ENCODE results near the gene STX12. TPM values are rescaled to one million over a fixed set of nuclear protein-coding genes. Genes with fewer than 3 reads are reported as not detected.
A peak's percentile ranks its signal among the peaks of the same experiment; 100 is the strongest.

STX12 gene
- total RNA-seq, 1 experiment from 2014 or later, result 19.6 TPM

GRCh38 chr1:27779122-27779521 is 6.1 kb downstream of the STX12 start:
- Mint-ChIP-seq H3K4me3 (ENCODE audit: unreplicated experiment) (no peak overlapping the region), H3K4me1 (ENCODE audit: low read depth, unreplicated experiment) (no peaks in the 10 kb centered on the region), H3K27ac (ENCODE audit: unreplicated experiment) (no peak overlapping the region), H3K27me3 (ENCODE audit: insufficient read depth, unreplicated experiment) (no peaks in the 10 kb centered on the region), H3K36me3 (ENCODE audit: insufficient read depth, unreplicated experiment) (no peaks in the 10 kb centered on the region), H3K9me3 (ENCODE audit: unreplicated experiment) (no peaks in the 10 kb centered on the region)
- BruUV-seq (replicated peaks), result no TSS peak
- H3K4me3 ChIP-seq (ENCODE audit: low read depth, low read length), result no peak overlapping the region
- CTCF ChIA-PET, result no interaction called here
- POLR2A ChIA-PET, result no interaction called here
- no peaks in the 10 kb centered on the region for H3K36me3 ChIP-seq (ENCODE audit: control insufficient read depth, insufficient read depth, low read length)
- no peaks in the 10 kb centered on the region for H3K9me3 ChIP-seq
- intact Hi-C loops (cut with micrococcal nuclease; ENCODE audit: unreplicated experiment), result no loop called here
- no peaks in the 10 kb centered on the region for H3K27me3 ChIP-seq (replicated peaks; ENCODE audit: control insufficient read depth, insufficient read depth, low read length)
- no peak for DNase-seq
- no peak for TF ChIP-seq CTCF (IDR thresholded peaks at IDR 0.05; ENCODE audit: insufficient read depth in 1 of 2, low read depth in 1 of 2, low read length in 1 of 2, severe bottlenecking in 1 of 2, unreplicated experiment in 1 of 2)
- peaks cover under 1% of the 10 kb centered on the region for H3K4me1 ChIP-seq

- ChIA-PET CTCF (interaction anchor here (0.7 kb wide), 1 partner anchor 854 kb away, joined by 6 read pairs; no protein-coding TSS in a partner anchor), POLR2A (no interaction called here)
- no peak for TF ChIP-seq CTCF (IDR thresholded peaks at IDR 0.05; ENCODE audit: insufficient read depth in 1 of 2, low read depth in 1 of 2, low read length in 1 of 2, severe bottlenecking in 1 of 2, unreplicated experiment in 1 of 2)
- H3K27ac Mint-ChIP-seq (ENCODE audit: unreplicated experiment), result no peak overlapping the region
- Histone ChIP-seq H3K36me3 (ENCODE audit: control insufficient read depth, insufficient read depth, low read length) (no peaks in the 10 kb centered on the region), H3K9me3 (no peaks in the 10 kb centered on the region), H3K4me3 (ENCODE audit: low read depth, low read length) (no peak overlapping the region), H3K4me1 (peaks cover 29% of the 10 kb centered on the region), H3K27me3 (replicated peaks; ENCODE audit: control insufficient read depth, insufficient read depth, low read length) (no peaks in the 10 kb centered on the region)
- intact Hi-C loops (cut with micrococcal nuclease; ENCODE audit: unreplicated experiment), result no loop called here
- no peak for DNase-seq
- no TSS peak for BruUV-seq (replicated peaks)
- peaks cover 11% of the 10 kb centered on the region for H3K4me1 Mint-ChIP-seq (ENCODE audit: low read depth, unreplicated experiment)
- H3K9me3 Mint-ChIP-seq (ENCODE audit: unreplicated experiment), result no peaks in the 10 kb centered on the region
- H3K27me3 Mint-ChIP-seq (ENCODE audit: insufficient read depth, unreplicated experiment), result no peaks in the 10 kb centered on the region
- no peaks in the 10 kb centered on the region for H3K36me3 Mint-ChIP-seq (ENCODE audit: insufficient read depth, unreplicated experiment)
- no peak overlapping the region for H3K4me3 Mint-ChIP-seq (ENCODE audit: unreplicated experiment)
Measured at GRCh38 chr1:27782950-27783349, 9.9 kb downstream of the STX12 start.

- H3K9me3 ChIP-seq, result no peaks in the 10 kb centered on the region
- H3K36me3 Mint-ChIP-seq (ENCODE audit: insufficient read depth, unreplicated experiment), result no peaks in the 10 kb centered on the region
- peaks cover 11% of the 10 kb centered on the region for H3K4me1 Mint-ChIP-seq (ENCODE audit: low read depth, unreplicated experiment)
- intact Hi-C loops (cut with micrococcal nuclease; ENCODE audit: unreplicated experiment), result no loop called here
- CTCF ChIA-PET, result no interaction called here
- H3K4me3 Mint-ChIP-seq (ENCODE audit: unreplicated experiment), result no peak overlapping the region
- TF ChIP-seq CTCF (IDR thresholded peaks at IDR 0.05; ENCODE audit: insufficient read depth in 1 of 2, low read depth in 1 of 2, low read length in 1 of 2, severe bottlenecking in 1 of 2, unreplicated experiment in 1 of 2), result no peak
- H3K27me3 ChIP-seq (replicated peaks; ENCODE audit: control insufficient read depth, insufficient read depth, low read length), result no peaks in the 10 kb centered on the region
- POLR2A ChIA-PET, result interaction anchor here (0.6 to 1.9 kb wide), 2 partner anchors 12 to 13 kb away, joined by 7 to 15 read pairs; partner anchors contain the start of gene STX12
- BruUV-seq (replicated peaks), result no TSS peak
- no peaks in the 10 kb centered on the region for H3K27me3 Mint-ChIP-seq (ENCODE audit: insufficient read depth, unreplicated experiment)
- H3K4me3 ChIP-seq (ENCODE audit: low read depth, low read length), result no peak overlapping the region
- H3K36me3 ChIP-seq (ENCODE audit: control insufficient read depth, insufficient read depth, low read length), result no peaks in the 10 kb centered on the region
- H3K27ac Mint-ChIP-seq (ENCODE audit: unreplicated experiment), result peak overlapping the region; percentile 93
- no peaks in the 10 kb centered on the region for H3K9me3 Mint-ChIP-seq (ENCODE audit: unreplicated experiment)
- no peak for DNase-seq
- peaks cover 29% of the 10 kb centered on the region for H3K4me1 ChIP-seq
Measured at GRCh38 chr1:27784700-27785099, 11.7 kb downstream of the STX12 start.

Measured in Caco-2 (cell line).